ENCODE data around the gene PTBP1.

PTBP1 gene

DNA sequence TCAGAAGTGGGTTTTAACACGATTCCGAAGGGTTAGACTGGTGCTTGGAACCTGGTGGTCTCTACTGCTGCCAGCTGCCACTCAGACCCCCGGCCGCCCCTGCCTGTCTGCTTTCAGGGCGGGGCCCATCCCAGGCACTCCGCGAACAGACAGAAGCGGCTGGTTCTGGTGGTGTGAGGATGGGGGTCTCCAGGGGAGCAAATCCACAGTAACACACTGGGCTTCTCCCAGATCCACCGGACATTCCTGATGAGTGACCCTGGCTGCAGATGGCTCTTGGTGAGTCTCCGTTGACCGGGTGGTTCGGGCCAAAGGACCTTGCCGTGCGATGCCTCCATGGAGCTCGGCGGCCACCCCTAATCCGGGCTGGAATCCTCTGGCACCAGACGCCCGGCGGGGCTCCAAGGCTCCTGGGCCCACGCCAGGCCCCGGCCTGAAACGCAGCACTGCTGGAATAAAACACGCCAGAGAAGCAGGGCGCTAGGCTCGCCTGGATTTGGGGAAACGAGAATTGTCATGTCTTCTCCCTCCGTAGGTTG is 2.1 kb upstream of the PTBP1 start:
- DNase-seq = no peak
- in situ Hi-C loops (cut with MboI; ENCODE audit: low pct_unique_long_range_greater_than_20kb, low sequenced_read_pairs) = no loop called here

GRCh38 chr19:795691-796581 is 1.3 kb upstream of the PTBP1 start:
- in situ Hi-C loops (cut with MboI; ENCODE audit: low pct_unique_long_range_greater_than_20kb, low sequenced_read_pairs) = no loop called here
- no peak for DNase-seq

- in situ Hi-C loops (cut with MboI; ENCODE audit: low pct_unique_long_range_greater_than_20kb, low sequenced_read_pairs) = no loop called here
- peak; percentile 79 for DNase-seq
These were observed 519 bp downstream of the PTBP1 start for GRCh38 chr19:797528-798414.

GRCh38 chr19:798415-799075 is 1.3 kb downstream of the PTBP1 start:
- no peak for DNase-seq
- in situ Hi-C loops (cut with MboI; ENCODE audit: low pct_unique_long_range_greater_than_20kb, low sequenced_read_pairs) = no loop called here

- in situ Hi-C loops (cut with MboI; ENCODE audit: low pct_unique_long_range_greater_than_20kb, low sequenced_read_pairs) = no loop called here
- peak; percentile 48 for DNase-seq
These were observed 2.0 kb downstream of the PTBP1 start for GRCh38 chr19:799076-799881.

DNA sequence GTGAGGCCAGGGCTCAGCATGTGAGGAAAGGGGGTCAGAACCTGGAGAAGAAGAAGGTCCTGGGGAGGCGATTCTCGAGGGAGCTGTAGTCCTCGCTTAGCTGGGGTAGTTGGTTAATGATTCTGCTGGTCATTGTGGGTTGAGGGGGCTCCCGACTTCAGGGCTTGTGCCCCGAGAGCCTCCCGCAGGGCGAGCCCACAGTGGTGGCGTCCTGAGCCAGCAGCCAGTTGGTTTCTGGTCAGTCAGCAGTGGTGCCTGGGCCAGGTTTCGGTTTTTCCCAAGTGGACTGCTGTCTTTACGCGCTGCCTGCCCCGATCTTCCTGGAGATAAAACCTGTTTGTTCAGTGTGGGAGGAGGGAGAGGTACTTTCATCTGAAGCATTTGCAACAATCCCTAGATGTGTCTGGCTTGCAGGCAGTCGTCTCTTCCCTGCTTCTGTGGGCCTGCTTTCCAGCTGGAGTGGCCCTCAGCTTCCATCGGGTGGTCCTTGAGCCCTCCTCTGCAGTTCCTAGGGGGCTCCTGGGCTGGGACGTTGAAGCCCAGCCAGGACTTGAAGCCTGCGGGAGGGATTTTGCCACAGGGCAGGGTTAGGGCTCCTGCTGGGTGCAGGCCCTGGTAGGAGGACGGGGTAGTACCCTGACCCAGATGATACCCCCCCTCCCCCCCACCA is 3.2 kb downstream of the PTBP1 start:
- DNase-seq = no peak
- in situ Hi-C loops (cut with MboI; ENCODE audit: low pct_unique_long_range_greater_than_20kb, low sequenced_read_pairs) = no loop called here

GRCh38 chr19:801030-801860 is 4.0 kb downstream of the PTBP1 start:
- in situ Hi-C loops (cut with MboI; ENCODE audit: low pct_unique_long_range_greater_than_20kb, low sequenced_read_pairs) = no loop called here
- no peak for DNase-seq

DNA sequence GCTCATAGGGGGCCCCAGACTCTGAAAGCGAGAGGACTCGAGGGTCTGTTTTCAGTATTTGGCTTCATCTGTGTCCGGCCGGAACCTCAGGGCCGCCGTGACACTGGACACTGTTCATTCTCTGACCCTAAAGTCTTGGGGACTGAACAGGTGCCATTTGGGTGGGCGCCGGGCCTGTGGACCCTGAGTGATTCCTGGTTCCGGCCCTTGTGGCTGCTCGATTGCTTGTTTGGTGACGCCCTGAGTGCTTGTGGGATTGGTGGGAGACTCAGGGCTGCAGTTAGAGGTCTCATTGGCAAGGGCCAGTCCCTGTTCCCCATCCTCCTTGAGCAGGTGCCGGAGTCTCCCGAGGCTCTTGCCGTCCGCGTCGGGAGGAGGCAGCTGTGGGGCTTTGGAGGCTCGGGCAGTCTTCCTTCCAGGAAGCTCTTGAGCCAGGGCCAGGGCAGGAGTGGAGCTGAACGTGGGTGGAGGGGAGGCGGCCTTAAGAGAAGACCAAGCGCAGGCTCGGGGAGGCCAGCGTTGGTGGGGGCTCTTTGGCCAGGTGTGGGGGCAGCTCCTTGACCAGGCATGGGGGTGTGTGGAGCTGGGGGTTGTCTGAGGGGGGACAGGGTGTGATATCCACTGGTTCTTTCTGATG is 4.7 kb downstream of the PTBP1 start:
- in situ Hi-C loops (cut with MboI; ENCODE audit: low pct_unique_long_range_greater_than_20kb, low sequenced_read_pairs) = no loop called here
- DNase-seq = no peak

- in situ Hi-C loops (cut with MboI; ENCODE audit: low pct_unique_long_range_greater_than_20kb, low sequenced_read_pairs) = no loop called here
- no peak for DNase-seq
These were observed 5.3 kb downstream of the PTBP1 start for GRCh38 chr19:802498-803098.

DNA sequence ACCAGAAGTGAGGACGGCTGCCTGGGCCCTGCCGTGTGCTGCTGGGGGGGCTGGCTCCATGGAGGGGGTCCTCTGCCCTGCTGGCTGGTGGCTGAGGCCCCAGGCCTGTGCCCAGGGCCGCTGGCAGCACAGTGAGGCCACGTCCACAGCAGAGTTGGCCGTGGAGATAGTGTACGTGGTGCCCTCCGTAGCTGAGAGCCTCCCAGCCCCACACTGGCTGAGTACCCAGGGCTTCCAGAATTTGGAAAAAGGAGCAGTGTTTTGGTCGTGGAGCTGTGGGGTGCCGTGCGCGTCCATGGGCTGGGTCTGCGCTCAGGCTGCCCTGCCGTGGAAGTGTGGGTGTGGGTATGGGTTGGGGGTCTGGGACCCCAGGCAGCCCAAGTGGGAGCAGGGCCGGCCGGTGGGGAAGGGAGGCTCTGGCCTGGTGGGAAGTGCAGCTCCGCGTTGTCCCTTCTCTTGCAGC is 5.9 kb downstream of the PTBP1 start:
- no peak for DNase-seq
- in situ Hi-C loops (cut with MboI; ENCODE audit: low pct_unique_long_range_greater_than_20kb, low sequenced_read_pairs) = no loop called here

DNA sequence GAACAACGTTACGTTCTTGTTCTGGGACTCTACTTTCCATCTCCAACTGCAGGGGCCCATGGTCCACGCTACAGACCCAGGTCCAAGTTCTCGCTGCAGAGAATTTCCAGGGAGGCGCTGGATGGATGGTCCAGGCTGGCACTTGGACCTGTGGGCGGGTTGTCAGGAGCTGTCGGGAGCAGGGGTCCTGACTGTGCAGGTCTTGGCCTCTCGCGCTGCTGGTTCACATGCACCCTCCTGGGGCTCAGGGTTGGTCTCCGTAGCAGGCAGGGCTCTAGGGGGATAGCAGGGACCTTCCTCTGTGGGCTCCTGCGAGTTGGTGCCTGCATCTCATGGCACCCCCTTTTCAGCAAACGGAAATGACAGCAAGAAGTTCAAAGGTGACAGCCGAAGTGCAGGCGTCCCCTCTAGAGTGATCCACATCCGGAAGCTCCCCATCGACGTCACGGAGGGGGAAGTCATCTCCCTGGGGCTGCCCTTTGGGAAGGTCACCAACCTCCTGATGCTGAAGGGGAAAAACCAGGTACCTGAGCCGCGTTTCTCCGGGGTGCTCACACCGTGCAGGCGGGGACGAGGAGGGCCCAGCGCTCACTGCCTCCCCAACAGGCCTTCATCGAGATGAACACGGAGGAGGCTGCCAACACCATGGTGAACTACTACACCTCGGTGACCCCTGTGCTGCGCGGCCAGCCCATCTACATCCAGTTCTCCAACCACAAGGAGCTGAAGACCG is 6.6 kb downstream of the PTBP1 start:
- in situ Hi-C loops (cut with MboI; ENCODE audit: low pct_unique_long_range_greater_than_20kb, low sequenced_read_pairs) = no loop called here
- no peak for DNase-seq

GRCh38 chr19:804419-805165 is 7.3 kb downstream of the PTBP1 start:
- in situ Hi-C loops (cut with MboI; ENCODE audit: low pct_unique_long_range_greater_than_20kb, low sequenced_read_pairs) = no loop called here
- no peak for DNase-seq

DNA sequence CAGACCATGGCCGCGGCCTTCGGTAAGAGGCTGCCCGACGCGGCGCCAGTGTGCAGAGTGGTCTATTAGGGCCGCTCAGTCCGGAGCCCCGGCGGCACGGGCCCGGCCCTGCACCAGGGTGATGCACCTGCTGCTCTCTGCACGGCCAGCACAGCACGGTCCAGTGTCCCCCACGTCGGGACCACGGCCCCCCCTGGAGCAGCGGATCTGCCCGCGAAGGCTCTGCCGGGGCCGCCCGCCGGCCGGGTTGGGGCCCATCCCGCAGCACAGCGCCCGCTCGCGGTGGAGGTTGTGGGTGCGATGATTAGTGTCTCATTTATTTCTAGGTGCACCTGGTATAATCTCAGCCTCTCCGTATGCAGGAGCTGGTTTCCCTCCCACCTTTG is 7.9 kb downstream of the PTBP1 start:
- no peak for DNase-seq
- in situ Hi-C loops (cut with MboI; ENCODE audit: low pct_unique_long_range_greater_than_20kb, low sequenced_read_pairs) = no loop called here

GRCh38 chr19:805600-806550 is 8.6 kb downstream of the PTBP1 start:
- in situ Hi-C loops (cut with MboI; ENCODE audit: low pct_unique_long_range_greater_than_20kb, low sequenced_read_pairs) = no loop called here
- DNase-seq = no peak
